K562 (cell line): ENCODE measurements around the gene VCX3A. TPM values are rescaled to one million over a fixed set of nuclear protein-coding genes. Genes with fewer than 3 reads are reported as not detected.
"Not testable (repeated sequence)": the region's sequence is repeated elsewhere in the genome, so short reads cannot be mapped to it uniquely, and the experiment has no call there.

Experiments
- ATAC-seq: fragments of 200-7000 bp; cut with Tn5 transposase; 3 replicates; pipeline ENCODE4 v1.9.1; 2020; ENCODE audit warnings: moderate library complexity
- Bru-seq: library from RNA; stranded (reverse); fragments of 400-500 nt; gene quantifications from one replicate; lab custom pipeline; 2021; lab: Mats Ljungman, UMichigan
- BruChase-seq, 2 experiments: library from RNA; stranded (reverse); fragments of 400-500 nt; gene quantifications; one replicate each; lab custom pipeline; 2021; lab: Mats Ljungman, UMichigan
- BruUV-seq: library from RNA; stranded (reverse); fragments of 400-500 nt; replicated peaks from 2 replicates; lab custom pipeline; 2021; lab: Mats Ljungman, UMichigan
- CTCF ChIA-PET: fragments of 300-600 bp; formaldehyde crosslinking; extraction: SDS; loops from one replicate; lab custom pipeline; 2021; ENCODE audit warnings: low intra/inter-chr PET ratio; lab: Yijun Ruan, JAX
- POLR2A ChIA-PET: fragments of 300-600, 350-650 bp; sonication (Branson Sonifier 250); formaldehyde crosslinking; extraction: SDS; loops from one replicate; lab custom pipeline; 2021; ENCODE audit warnings: antibody characterized with exemption, inconsistent platforms; lab: Yijun Ruan, JAX
- DNase-seq, 4 experiments: peaks; one replicate each; pipeline versions ENCODE4 v3.0.0 to v3.0.0-alpha.2; 2011 to 2018; ENCODE audit warnings: low spot score in 3 of 4, mixed read lengths in 3 of 4; ENCODE audit errors: extremely low read depth in 1 of 4
- FAIRE-seq: peaks from 2 replicates; lab custom pipeline; 2011; peaks lifted over from hg19 to GRCh38; lab: Jason Lieb, UNC
- H2AFZ ChIP-seq: 2 replicates; pipeline ENCODE4 v1.6.0; 2011; ENCODE audit warnings: low read depth, low read length, control low read depth, inconsistent platforms
- H3K27ac ChIP-seq: fragments of 200-600 bp; 3 replicates; pipeline ENCODE4 v1.8.0; 2011; ENCODE audit warnings: low read depth, mild to moderate bottlenecking, control low read depth, inconsistent platforms, low read length, moderate library complexity, mixed read lengths; ENCODE audit errors: extremely low read depth
- H3K27me3 ChIP-seq, 2 experiments: fragments of 300-600 bp in 1 of 2; 2 replicates in 1 of 2; 3 replicates in 1 of 2; pipeline versions ENCODE4 v1.6.0 to v1.8.0; 2011; ENCODE audit warnings: inconsistent platforms in 2 of 2, low read length in 2 of 2, mild to moderate bottlenecking in 1 of 2, mixed read lengths in 1 of 2, moderate library complexity in 1 of 2; ENCODE audit not compliant: control insufficient read depth in 2 of 2, insufficient read depth in 2 of 2
- H3K36me3 ChIP-seq: fragments of 300-600 bp; 3 replicates; pipeline ENCODE4 v1.8.0; 2011; ENCODE audit warnings: mild to moderate bottlenecking, low read length, inconsistent platforms; ENCODE audit not compliant: control insufficient read depth, insufficient read depth
- H3K4me1 ChIP-seq, 2 experiments: fragments of 200-600 bp in 1 of 2; replicated peaks in 1 of 2; 2 replicates in 1 of 2; 3 replicates in 1 of 2; pipeline versions ENCODE4 v1.5.1 to v1.8.0; 2011; ENCODE audit warnings: inconsistent platforms in 2 of 2, low read length in 2 of 2, mild to moderate bottlenecking in 1 of 2, mixed read lengths in 1 of 2, moderate library complexity in 1 of 2; ENCODE audit not compliant: control insufficient read depth in 2 of 2, insufficient read depth in 2 of 2
- H3K4me2 ChIP-seq: 2 replicates; pipeline ENCODE4 v1.6.1; 2011; ENCODE audit warnings: low read length, control low read depth, inconsistent platforms, mixed read lengths; ENCODE audit not compliant: insufficient read depth
- H3K4me3 ChIP-seq: fragments of 200-600 bp; sonication (generic), shearing (Covaris generic); 2 replicates; pipeline ENCODE4 v1.5.1; 2016; ENCODE audit warnings: control low read depth, inconsistent platforms
- H3K79me2 ChIP-seq: fragments of 200-600 bp; 3 replicates; pipeline ENCODE4 v1.8.0; 2011; ENCODE audit warnings: low read length, inconsistent platforms; ENCODE audit not compliant: control insufficient read depth, insufficient read depth
- H3K9ac ChIP-seq, 2 experiments: 2 replicates each; pipeline versions ENCODE4 v1.6.0 to v1.6.1; 2011; ENCODE audit warnings: low read depth in 2 of 2, low read length in 2 of 2, control low read depth in 1 of 2, inconsistent platforms in 1 of 2, mild to moderate bottlenecking in 1 of 2, mixed read lengths in 1 of 2; ENCODE audit not compliant: insufficient read depth in 1 of 2
- H3K9me1 ChIP-seq: one replicate; pipeline ENCODE4 v1.6.0; 2011; ENCODE audit warnings: inconsistent platforms, mild to moderate bottlenecking, low read length, moderate library complexity; ENCODE audit not compliant: control insufficient read depth, insufficient read depth
- H3K9me3 ChIP-seq: replicated peaks from 2 replicates; pipeline ENCODE4 v1.5.1; 2011; ENCODE audit warnings: low read depth, low read length, inconsistent platforms; ENCODE audit not compliant: control insufficient read depth, insufficient read depth
- H4K20me1 ChIP-seq: replicated peaks from 2 replicates; pipeline ENCODE4 v1.6.1; 2011; ENCODE audit warnings: low read length, inconsistent platforms, mixed read lengths; ENCODE audit not compliant: control insufficient read depth, insufficient read depth
- KAT2B ChIP-seq: IDR thresholded peaks from one replicate; pipeline ENCODE4 v1.6.1; 2012; ENCODE audit warnings: low read depth, mild to moderate bottlenecking, control low read depth, inconsistent platforms, low read length, moderate library complexity
- NR4A1 ChIP-seq, 2 experiments: fragments of 250-450 bp in 1 of 2; fragments of 450-650 bp in 1 of 2; sonication (Bioruptor Pico) in 1 of 2; IDR thresholded peaks; 2 replicates each; pipeline versions ENCODE4 v1.4.0 to v1.6.1; 2016 to 2020; ENCODE audit warnings: mild to moderate bottlenecking in 2 of 2, missing compliant biosample characterization in 1 of 2, missing genetic modification characterization in 1 of 2, moderate library complexity in 1 of 2
- RFX7 ChIP-seq: fragments of 250-450 bp; sonication (Bioruptor Pico); IDR thresholded peaks from 2 replicates; pipeline ENCODE4 v1.5.1; 2021; ENCODE audit warnings: mild to moderate bottlenecking
- TAF7 ChIP-seq: fragments of 450-650 bp; IDR thresholded peaks from 2 replicates; pipeline ENCODE4 v1.6.1; 2016; ENCODE audit warnings: missing genetic modification characterization, missing compliant biosample characterization
- ZNF41 ChIP-seq: fragments of 250-450 bp; sonication (Bioruptor Pico); conservative IDR thresholded peaks from 2 replicates; pipeline ENCODE4 v1.4.0; 2020; ENCODE audit warnings: mild to moderate bottlenecking
- WGBS: fragments of 100-300 bp; shearing (Covaris generic); methylation state at CpG from one replicate; pipeline ENCODE4 v1.1.6; 2016; ENCODE audit warnings: low coverage, mixed read lengths; ENCODE audit not compliant: insufficient coverage; ENCODE audit errors: missing lambda C conversion rate; 5-methylcytosine and 5-hydroxymethylcytosine counted together
- in situ Hi-C: fragments of 300-500 bp; cut with MboI; formaldehyde crosslinking; loops from 4 replicates; pipeline ENCODE4 v1.15.0; 2018; ENCODE audit warnings: inconsistent platforms, mixed read lengths
- intact Hi-C: fragments of 100-400 bp; cut with micrococcal nuclease; formaldehyde crosslinking; loops from 2 replicates; pipeline ENCODE4 v1.14.2; 2022
- long read RNA-seq, 3 experiments: library from polyadenylated mRNA in 2 of 3; library from RNA in 1 of 3; unstranded in 2 of 3; stranded (forward) in 1 of 3; transcript quantifications; one replicate each; pipeline ENCODE4 v2.0.0, GENCODE V29; 2019 to 2022
- polyA minus RNA-seq, 3 experiments: library from RNA; depleted of rRNA, polyadenylated mRNA; stranded (reverse); fragments of >200 nt; gene quantifications; 2 replicates each; pipeline ENCODE4 v1.2.3, GENCODE V29; 2011
- polyA plus RNA-seq, 8 experiments: library from polyadenylated mRNA; depleted of rRNA in 4 of 8; stranded (reverse) in 5 of 8; unstranded in 3 of 8; fragments of >200 nt; fragmentation: Nextera tagmentation in 2 of 8; fragmentation: Illumina TruSeq in 1 of 8; extraction: Ambion mirVana in 2 of 8; extraction: Trizol in 1 of 8; gene quantifications; 2 replicates each; pipeline versions ENCODE4 v1.2.1 to v1.2.3, GENCODE V29; 2011 to 2014; ENCODE audit warnings: inconsistent platforms in 1 of 8, missing spikeins in 1 of 8
- total RNA-seq, 7 experiments: library from RNA; depleted of rRNA in 6 of 7; stranded (reverse); fragments of >200 nt in 6 of 7; fragmentation: Illumina TruSeq in 2 of 7; extraction: Trizol in 2 of 7; gene quantifications; 2 replicates each; pipeline versions ENCODE4 v1.2.1 to v1.2.3, GENCODE V29; 2011 to 2021; ENCODE audit warnings: low replicate concordance in 1 of 7

Gene VCX3A
- total RNA-seq (2011; cell fraction: chromatin; rRNA removed; ENCODE audit: low replicate concordance): 0.42 and 0.56 TPM in 2 replicates
- total RNA-seq (2011; cell fraction: nucleolus; rRNA removed): 0.50 and 2.4 TPM in 2 replicates
- 0.69 and 2.5 TPM in 2 replicates for total RNA-seq (2011; cell fraction: nucleoplasm; rRNA removed)
- total RNA-seq (2014; rRNA removed) (36.8 and 64.5 TPM in 2 replicates), total RNA-seq (2014; rRNA removed; fragmentation: Illumina TruSeq; extraction: Trizol) (2.5 and 3.9 TPM in 2 replicates), total RNA-seq (2015; rRNA removed; fragmentation: Illumina TruSeq; extraction: Trizol) (30.2 and 37.7 TPM in 2 replicates), total RNA-seq (2021) (7.6 and 9.2 TPM in 2 replicates), polyA plus RNA-seq (2011; rRNA removed) (0.65 and 2.5 TPM in 2 replicates), polyA plus RNA-seq (2014; fragmentation: Illumina TruSeq; extraction: Trizol) (12.3 and 21.0 TPM in 2 replicates), polyA plus RNA-seq (2014; fragmentation: Nextera tagmentation; extraction: Ambion mirVana) (under 1 TPM; 0.08 to 0.46 TPM), polyA plus RNA-seq (2014; rRNA removed) (28.0 and 32.7 TPM in 2 replicates), polyA minus RNA-seq (2011; rRNA and poly(A)+ RNA removed) (1.8 and 5.6 TPM in 2 replicates), Bru-seq, nascent RNA (percentile 64 among the genes with signal in this experiment), BruChase-seq, experiment 1, labeled RNA remaining after a 2-hour chase (percentile 85 among the genes with signal in this experiment), BruChase-seq, experiment 2, labeled RNA remaining after a 6-hour chase (percentile 84 among the genes with signal in this experiment)
- polyA plus RNA-seq (2011; cell fraction: cytosol; rRNA removed): 2.8 and 9.2 TPM in 2 replicates
- 0.35 and 2.1 TPM in 2 replicates for polyA plus RNA-seq (2011; cell fraction: nucleus; rRNA removed)
- polyA plus RNA-seq (2012): 22.0 and 56.2 TPM in 2 replicates
- polyA minus RNA-seq (2011; cell fraction: cytosol; rRNA and poly(A)+ RNA removed): 1.1 TPM in 1 of 2 replicates, not detected in the other
- polyA minus RNA-seq (2011; cell fraction: nucleus; rRNA and poly(A)+ RNA removed): 0.40 and 0.56 TPM in 2 replicates
- long read RNA-seq, experiment 1, partial matches to known transcripts: 1 of 1 reads
- long read RNA-seq, experiment 1, other reads (novel, unspliced or antisense): 0 of 1 reads
- long read RNA-seq, experiment 2: 0 reads
- long read RNA-seq, experiment 3, partial matches to known transcripts: 1 of 1 reads
- long read RNA-seq, experiment 3, other reads (novel, unspliced or antisense): 0 of 1 reads

DNA sequence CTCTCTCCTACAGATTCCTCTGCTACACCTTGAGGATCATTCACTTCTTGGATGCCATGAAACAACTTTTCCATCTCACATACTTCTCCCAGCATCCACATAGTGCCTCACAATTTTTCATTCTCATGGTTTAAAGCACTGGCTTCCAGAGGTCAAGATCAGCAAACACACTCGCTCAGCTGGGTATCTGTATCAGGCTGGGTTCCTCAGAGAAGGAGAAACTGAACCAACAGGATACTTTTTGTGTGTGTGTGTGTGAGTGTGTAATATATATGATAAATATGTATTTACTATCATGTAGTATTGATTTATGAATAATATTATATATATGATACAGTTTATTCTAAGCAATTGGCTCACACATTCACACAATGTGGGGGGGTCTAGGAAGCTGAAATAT, at the start of gene VCX3A:
TSS of gene VCX3A (minus strand) at position 101 of the 400 bp plus-strand sequence. CDS start 621 bp downstream, outside the sequence.
- WGBS: 0% methylated on average over 1 of the region's 1 CpG
- CTCF ChIA-PET, H3K4me3 ChIP-seq, H3K27ac ChIP-seq, H3K27me3 ChIP-seq, H3K9ac ChIP-seq, BruUV-seq, in situ Hi-C loops, H3K79me2 ChIP-seq, H3K9me1 ChIP-seq, FAIRE-seq, POLR2A ChIA-PET, H3K9me3 ChIP-seq, H2AFZ ChIP-seq, H4K20me1 ChIP-seq, H3K36me3 ChIP-seq, H3K4me2 ChIP-seq, DNase-seq, ATAC-seq, H3K4me1 ChIP-seq, intact Hi-C loops: not testable (repeated sequence)

DNA sequence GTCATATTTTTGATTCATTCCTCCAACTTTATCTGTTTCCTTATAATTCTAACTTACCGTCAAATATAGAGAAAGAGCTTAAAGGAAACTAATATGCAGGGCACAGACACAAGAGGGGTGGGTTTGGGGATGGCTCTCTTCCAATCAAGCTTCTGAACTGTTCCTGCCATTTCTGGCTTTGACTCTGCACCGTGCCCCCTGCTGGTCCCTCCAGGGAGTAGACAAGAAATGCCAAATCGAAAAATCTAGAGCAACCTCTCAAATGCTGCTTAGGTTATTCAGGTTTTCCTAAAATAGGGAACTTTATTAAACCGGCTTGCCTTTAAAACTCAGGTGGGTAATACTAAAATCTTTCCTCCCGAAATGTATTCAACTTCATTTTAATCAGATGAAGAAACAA, 39.8 kb upstream of the VCX3A start:
- H3K4me1 ChIP-seq: no peaks in the 10 kb centered on the region
- TF ChIP-seq RFX7 (no peak), KAT2B (no peak), ZNF41 (CRISPR knock-in tag) (no peak), NR4A1 (CRISPR knock-in tag; IDR thresholded peaks at IDR 0.05) (no peak), NR4A1 (tag; IDR thresholded peaks at IDR 0.05) (no peak), TAF7 (tag) (no peak)
- intact Hi-C loops: no loop called here
- 2% methylated on average over 5 of the region's 5 CpGs for WGBS
- DNase-seq (no peak), ATAC-seq (no peak), FAIRE-seq (no peak)
- ChIA-PET CTCF (no interaction called here), POLR2A (interaction anchor here (0.7 kb wide), 1 partner anchor 1921 kb away, joined by 3 read pairs; no protein-coding TSS in a partner anchor)
- H2AFZ ChIP-seq: no peak overlapping the region
- H3K4me3 ChIP-seq: no peak overlapping the region
- no peaks in the 10 kb centered on the region for H3K36me3 ChIP-seq
- no peak overlapping the region for H3K4me2 ChIP-seq
- H3K9me3 ChIP-seq: no peaks in the 10 kb centered on the region
- H3K27ac ChIP-seq: no peak overlapping the region
- in situ Hi-C loops: no loop called here
- H3K79me2 ChIP-seq: no peaks in the 10 kb centered on the region
- H3K9ac ChIP-seq: no peak overlapping the region
- H3K9me1 ChIP-seq: no peaks in the 10 kb centered on the region
- no TSS peak for BruUV-seq
- no peaks in the 10 kb centered on the region for H3K27me3 ChIP-seq
- no peaks in the 10 kb centered on the region for H4K20me1 ChIP-seq
